DMS53 treated with DMSO at 0.1 percent for 48 hours (cell line): ENCODE results near the gene CFAP74.
"Not testable (repeated sequence)": the region's sequence is repeated elsewhere in the genome, so short reads cannot be mapped to it uniquely, and the experiment has no call there.

Source experiments
- DNase-seq: peaks from one replicate; lab custom pipeline; 2025; ENCODE audit not compliant: unreplicated experiment; lab: John Stamatoyannopoulos, UW

Gene CFAP74

DNA sequence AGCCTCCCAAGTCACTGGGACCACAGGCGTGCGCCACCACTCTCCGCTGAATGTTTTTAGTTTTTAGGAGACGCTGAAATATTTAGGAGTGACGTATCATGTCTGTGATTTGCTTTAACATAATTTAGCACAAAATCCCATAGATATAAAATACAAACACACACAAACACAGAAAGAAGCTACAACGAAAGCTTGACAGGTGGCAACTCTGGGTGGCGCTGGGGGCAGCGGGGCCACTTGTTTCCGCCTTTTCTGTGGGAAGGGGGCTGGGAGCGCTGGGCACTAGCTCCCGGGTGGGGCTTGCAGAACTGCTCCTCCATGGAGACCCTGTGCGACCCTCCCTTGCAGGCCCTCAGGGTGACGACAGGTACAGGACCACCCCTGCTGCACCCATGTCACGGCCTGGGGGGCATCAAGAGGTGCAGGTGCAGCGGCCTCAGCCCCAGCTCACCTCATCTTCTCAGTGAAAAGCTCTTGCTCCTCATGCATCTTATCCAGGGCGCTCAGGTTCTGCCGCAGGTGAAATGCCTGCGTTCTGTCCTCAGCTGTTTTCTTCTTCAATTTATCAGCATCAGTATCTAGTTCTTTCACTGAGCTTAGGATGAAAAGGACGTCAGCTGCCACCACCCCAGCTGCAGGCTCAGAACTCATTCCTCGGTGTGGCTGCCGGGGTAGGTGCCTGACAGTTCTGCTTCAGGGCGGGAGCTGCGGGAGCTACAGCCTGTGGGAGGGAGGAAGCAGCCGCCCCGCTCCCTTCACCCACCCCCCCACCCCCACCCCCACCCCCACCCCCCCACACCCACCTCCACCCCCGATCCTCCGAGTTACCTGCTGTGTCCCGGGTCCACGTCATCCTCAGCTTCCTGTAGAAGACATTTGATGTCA lies 15.3 kb downstream of the CFAP74 start:
- no peak for DNase-seq

DNA sequence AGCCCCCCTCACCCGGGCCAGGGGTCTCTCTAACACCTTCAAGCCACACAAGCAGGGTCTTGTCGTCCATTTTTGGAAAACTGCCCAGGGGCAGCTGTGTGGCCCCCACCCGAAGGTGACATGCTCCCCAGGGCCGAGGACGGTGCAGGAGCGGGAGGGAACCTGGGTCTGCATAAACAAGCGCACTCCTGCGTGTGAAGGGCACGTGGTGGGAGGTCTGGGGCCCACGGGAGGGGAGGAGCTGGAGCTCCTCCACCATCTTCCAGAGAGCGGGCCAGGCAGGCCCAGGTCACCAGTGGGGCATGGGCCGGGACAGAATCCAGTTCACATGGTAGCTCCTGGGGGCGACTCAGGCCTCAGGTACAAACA lies 16.5 kb downstream of the CFAP74 start:
- DNase-seq, result no peak

DNA sequence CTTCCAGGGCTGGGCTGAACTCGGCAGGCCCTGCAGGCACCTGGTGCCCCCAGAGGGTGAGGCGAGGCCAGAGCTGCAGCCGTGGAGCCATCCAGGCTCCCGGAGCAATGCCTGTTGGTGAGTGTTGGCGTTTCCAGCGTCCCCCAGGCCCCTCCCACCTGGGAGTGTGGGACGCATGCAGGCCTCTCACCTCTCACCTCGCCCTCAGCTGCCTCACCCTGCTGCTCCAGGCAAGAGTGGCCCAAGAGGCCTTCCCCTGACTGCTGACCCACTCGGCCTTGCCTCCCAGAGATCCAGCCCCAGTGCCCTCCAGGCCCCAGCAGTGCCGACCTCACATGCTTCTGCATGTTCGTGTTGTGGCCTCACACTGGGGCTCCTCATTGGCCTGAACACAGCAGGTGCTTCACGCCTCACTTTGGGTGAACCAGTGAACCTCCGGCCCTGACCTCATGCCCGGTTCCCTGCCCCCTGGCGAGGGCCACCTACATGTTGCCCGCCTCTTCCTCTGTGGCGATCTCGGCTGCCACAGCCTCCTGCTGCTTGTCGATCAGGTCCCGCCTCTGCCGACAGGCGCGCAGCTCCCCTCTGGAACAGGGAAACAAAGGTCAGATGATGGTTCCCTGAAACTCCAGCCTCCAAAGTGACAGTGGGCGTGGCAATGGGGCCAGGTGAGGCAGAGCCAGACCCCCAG lies 17.0 kb downstream of the CFAP74 start:
- no peak for DNase-seq

DNA sequence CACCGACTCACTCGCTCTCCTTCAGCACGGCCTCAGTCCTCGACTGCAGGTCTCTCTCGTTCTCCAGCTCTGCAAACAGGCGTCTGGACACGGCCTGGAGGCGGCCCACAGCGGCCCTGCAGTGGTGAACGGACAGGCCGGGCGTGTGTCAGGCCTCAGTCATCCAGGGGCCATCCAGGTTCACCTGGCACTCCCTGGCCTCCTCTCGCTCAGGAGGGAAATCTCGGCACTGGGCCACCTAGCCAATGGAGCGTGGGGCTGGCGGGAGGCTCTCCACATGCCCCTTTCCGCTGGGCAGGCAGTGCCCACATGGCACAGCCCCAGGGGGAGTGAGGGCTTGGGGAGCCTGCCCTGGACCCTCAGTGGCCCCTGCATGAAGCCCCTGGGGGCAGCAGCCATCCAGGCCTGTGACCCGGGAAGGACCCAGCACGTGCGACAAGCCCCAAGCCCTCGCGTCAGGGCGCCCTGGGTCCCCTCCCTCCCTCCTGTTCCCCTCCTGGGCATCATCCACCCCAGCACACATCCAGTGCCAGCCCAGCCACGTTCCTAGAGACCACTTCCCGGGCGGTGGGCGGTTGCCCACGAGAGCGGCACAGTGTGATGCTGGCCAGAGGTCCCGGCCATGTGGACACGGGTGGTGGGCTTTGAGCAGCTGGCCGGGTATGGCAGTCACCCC lies 18.1 kb downstream of the CFAP74 start:
- no peak for DNase-seq

DNA sequence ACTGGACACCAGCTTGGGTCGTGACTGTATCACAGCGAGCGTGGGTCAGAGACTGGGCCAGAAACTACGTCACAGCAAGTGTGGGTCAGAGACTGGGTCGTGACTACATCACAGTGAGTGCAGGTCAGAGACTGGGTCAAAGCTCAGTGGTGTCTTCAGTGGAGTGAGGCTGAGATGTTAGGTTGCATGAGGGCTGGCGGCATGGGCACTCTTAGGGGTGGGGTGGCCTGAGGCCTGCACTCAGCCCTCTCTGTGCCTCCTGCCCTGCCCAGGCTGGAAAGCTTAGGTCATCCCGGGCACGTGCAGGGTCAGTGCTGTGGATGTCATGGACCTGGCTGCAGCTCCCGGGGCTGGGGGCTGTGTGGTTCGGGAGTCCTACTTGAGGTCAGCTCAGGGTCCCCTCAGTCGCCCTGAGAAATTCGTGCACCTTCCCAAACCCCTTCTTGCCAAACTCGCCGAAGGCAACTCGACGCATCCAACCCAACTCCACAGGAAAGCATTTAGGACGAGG lies 19.0 kb downstream of the CFAP74 start:
- DNase-seq, result no peak

DNA sequence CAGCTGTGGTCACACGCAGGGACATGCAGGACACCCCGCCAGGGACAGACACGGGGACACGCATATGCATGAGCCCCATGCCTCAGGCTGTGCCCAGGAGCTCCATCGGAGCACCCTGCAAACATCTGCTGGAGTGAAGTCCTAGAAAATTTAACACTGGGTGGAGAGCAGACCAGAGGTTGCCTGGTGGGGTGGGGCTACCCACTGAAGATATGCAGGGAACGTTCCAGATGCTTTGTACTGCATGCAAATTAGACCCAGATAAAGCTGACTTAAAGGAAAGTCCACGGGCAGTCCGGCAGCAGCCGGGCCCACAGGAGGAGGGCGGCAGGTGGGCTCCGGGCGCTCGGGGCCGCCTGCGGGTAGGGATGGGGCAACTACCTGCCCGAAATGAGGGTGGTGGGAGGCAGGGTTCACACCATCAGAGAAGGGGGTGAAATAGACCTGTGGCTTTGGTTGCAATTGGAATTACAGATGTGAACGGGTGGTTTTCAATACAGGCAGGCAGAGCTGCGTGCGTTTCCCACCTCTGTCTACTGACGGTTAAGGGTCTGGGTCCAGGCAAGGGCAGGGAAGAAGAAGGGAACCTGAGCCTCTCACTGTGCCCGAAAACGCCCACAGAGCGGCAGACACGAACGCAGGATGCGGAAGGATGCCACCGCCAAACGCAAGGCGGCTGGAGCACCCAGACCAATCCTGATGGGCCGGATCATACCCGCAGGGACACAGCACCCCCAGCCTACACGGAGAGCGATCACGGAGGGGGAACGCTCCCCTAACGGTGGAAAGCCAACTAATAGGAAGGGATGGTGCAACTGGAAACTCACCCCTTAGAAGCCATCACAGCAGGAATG lies 21.0 kb downstream of the CFAP74 start:
- DNase-seq, result no peak

DNA sequence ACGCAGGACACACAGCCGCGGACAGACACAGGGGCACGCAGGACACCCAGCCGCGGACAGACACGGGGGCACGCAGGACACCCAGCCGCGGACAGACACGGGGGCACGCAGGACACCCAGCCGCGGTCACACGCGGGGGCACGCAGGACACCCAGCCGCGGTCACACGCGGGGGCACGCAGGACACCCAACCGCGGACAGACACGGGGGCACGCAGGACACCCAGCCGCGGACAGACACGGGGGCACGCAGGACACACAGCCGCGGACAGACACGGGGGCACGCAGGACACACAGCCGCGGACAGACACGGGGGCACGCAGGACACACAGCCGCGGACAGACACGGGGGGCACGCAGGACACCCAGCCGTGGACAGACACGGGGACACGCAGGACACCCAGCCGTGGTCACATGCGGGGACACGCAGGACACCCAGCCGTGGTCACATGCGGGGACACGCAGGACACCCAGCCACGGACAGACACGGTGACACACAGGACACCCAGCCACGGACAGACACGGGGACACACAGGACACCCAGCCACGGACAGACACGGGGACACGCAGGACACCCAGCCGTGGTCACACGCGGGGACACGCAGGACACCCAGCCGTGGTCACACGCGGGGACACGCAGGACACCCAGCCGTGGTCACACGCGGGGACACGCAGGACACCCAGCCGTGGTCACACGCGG lies 21.8 kb downstream of the CFAP74 start:
- not testable (repeated sequence) for DNase-seq

DNA sequence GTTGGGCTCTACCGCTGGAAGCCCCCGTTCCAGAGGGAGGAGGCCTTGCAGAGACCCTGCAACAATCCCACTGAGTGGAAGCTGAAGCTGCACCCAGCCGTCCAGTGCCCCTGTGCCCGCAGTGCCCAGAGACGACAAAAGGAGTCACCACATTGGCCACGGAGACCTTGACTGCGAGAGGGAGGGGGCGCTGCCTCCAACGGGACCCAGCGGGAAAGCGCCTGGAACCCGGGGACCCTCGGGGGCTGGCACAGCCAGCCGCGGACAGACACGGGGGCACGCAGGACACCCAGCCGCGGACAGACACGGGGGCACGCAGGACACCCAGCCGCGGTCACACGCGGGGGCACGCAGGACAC lies 22.5 kb downstream of the CFAP74 start:
- DNase-seq, result no peak

DNA sequence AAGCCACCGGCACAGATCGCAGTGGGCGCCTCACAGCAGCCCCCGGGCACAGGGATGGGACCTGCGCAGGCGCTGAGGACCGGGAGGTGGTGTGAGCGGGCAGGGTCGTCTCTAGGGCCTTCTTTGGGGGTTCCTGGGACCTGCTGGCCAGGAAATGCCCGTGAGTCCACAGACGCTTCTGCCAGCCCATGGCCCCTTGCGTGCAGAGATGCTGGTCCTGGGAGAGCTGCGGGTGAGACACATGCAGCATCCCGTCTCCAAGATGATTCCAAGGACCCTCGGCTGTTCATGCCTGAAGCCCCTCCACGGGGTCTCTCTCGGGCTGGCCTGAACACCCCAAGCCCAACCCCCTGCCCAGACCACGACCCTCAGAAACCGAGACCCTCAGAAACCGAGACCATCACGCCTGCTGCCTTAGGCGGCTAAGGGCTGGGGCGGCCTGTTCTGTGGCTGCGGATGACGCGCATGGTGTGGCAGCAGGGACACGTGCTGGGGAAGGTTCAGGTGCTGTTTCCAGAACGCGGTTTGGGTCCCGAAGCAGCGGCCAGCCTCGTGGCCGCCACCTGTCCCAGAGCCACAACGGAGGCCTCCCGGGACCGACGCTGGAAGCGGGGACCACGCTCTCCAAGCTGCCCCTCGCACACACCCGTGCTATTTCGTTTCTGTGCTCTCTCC lies 23.0 kb downstream of the CFAP74 start:
- no peak for DNase-seq

DNA sequence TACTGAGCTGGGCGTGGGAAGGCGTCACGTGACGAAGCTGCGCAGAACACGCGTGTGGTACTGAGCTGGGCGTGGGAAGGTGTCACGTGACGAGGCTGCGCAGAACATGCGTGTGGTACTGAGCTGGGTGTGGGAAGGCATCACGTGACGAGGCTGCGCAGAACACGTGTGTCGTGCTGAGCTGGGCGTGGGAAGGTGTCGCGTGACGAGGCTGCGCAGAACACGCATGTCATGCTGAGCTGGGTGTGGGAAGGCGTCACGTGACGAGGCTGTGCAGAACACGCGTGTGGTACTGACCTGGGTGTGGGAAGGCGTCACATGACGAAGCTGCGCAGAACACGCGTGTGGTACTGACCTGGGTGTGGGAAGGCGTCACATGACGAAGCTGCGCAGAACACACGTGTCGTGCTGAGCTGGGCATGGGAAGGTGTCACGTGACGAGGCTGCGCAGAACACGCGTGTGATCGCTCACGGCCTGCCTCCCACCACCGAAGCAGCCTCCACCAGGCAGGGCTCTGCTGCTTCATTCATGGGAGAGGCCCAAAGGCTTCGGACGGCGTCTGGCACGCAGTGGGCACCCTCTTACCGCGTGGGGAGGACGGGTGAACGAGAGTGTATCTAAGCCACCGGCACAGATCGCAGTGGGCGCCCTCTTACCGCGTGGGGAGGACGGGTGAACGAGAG lies 24.0 kb downstream of the CFAP74 start:
- DNase-seq, result no peak

DNA sequence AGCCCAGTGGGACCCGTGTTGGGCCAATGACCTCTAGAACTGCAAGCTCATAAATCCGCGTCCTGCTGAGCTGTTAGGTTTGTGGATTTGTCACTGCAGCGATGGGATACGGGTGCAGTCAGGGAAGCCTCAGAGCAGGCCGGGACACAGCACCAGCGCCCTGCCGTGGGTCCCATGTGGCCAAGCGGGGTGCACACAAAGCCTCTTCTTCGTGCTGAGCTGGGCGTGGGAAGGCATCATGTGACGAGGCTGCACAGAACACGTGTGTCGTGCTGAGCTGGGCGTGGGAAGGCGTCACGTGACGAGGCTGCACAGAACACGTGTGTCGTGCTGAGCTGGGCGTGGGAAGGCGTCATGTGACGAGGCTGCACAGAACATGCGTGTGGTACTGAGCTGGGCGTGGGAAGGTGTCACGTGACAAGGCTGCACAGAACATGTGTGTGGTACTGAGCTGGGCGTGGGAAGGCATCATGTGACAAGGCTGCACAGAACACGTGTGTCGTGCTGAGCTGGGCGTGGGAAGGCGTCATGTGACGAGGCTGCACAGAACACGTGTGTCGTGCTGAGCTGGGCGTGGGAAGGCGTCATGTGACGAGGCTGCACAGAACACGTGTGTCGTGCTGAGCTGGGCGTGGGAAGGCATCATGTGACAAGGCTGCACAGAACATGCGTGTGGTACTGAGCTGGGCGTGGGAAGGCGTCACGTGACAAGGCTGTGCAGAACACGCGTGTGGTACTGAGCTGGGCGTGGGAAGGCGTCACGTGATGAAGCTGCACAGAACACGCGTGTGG lies 24.7 kb downstream of the CFAP74 start:
- DNase-seq, result not testable (repeated sequence)

DNA sequence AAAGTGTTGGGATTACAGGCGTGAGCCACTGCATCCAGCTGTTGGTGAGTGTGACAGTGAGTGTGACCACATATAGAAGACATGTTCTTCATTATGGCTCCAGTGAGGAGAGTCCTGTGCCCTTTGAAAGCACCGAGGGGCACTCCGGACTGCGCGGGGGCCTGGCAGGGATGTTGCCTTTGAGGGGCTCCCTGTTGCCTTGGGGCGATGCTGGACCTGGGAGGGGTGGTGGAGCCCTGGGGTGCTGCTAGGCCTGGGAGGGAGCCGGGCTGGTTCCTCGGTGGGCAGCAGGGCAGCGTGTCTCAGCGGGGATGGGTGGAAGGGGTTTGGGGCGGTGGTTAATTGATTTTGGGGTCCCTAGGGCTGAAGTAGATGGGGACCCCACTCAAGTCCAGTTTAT lies 25.5 kb downstream of the CFAP74 start:
- DNase-seq, result no peak

DNA sequence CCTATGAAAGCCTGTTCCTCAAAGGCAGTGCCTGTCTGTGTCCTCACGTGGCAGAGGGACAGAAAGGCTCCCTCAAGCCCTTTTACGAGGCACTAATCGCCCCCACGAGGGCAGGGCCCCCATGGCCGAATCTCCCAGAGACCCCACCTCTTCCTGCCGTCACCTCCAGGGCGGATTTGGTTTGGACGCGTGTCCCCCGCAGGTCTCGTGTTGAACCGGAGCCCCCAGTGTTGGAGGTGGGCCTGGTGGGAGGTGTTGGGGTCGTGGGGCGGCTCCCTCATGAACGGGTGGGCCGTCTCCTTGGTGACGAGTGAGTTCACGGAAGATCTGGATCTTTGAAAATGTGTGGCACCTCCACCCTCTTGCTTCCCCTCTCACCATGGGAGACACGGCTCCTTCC lies 27.6 kb downstream of the CFAP74 start:
- DNase-seq, result no peak

DNA sequence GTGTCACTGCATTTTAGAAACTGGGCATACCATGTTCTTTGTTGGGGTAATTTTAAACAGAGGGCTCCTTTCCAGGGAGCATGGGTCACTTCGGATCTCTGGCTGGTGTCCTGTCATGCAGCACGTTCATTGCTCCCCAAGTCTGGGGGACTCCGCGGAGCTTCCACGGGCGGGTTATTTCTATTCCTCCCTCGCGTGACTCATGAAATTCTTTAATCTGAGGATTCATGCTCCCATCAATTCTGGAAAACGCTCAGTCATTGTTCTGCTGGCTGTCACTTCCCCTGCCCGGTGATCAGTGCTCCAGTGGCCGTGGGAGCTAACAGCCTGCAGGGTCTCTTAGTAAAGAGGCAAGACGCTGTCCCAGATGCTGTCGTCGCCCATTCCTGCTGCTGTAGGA lies 28.1 kb downstream of the CFAP74 start:
- DNase-seq, result no peak

DNA sequence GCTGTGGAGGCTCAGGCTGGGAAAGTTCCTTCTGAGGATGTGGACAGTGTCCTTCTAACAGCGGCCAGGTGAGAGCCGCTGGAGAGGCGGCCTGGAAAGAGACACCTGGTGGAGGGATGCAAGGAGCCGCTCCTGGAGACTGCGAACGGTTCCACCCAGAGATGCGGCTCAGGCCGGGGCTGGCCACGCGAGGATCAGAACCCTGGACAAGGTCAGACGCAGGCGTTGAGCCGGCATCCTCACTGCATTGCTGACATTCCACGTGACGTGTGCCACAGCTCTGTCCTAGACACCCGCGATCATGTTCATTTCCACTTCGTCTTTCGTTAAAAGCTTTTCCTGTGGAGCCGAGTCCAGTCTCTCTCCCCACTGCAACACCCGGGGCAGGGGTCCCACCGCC lies 28.8 kb downstream of the CFAP74 start:
- DNase-seq, result no peak

DNA sequence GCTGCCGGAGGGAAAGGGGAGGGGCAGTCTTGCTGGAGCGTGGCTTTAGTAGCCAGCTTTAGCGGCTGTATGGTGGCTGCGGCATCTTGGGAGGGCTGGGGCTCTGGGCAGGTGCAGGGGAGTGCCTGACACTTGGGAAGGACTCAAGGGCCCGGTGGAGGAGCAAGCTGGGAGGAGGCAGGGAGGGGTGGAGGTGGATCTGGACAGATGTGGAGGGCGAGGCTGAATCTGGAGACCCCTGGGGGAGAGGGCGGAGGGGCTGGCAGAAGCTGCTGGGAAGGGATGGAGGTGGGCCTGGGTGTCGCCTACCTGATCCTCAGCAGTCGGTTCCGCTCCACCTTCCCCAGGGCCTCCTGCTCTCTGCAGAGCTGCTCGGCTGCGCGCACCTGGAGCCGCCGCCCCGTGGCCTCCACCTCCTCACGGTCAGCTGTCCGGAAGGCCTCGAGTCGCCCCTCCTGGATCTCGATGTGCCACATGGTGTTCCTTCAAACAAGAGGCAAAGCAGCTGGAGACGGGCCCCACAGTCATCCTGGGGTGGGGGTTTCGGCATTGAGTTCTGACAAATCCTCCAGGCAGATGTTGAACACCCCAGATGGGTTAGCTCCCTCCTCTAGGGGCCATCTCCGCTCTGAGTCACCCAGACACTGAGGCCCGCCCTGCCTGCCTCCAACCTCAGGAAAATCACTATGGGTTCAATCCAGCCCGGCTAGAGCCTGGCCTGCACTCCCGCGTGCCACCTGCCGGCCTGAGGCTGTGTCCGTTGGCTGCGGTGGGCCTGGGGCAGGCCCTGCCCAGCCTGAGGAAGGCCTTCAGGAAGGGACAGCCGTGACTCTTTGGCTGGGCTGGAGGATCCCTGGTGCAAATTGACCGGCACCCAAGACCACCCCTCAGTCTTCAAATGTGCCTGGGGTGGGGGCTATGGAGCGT lies 29.6 kb downstream of the CFAP74 start:
- DNase-seq, result no peak

DNA sequence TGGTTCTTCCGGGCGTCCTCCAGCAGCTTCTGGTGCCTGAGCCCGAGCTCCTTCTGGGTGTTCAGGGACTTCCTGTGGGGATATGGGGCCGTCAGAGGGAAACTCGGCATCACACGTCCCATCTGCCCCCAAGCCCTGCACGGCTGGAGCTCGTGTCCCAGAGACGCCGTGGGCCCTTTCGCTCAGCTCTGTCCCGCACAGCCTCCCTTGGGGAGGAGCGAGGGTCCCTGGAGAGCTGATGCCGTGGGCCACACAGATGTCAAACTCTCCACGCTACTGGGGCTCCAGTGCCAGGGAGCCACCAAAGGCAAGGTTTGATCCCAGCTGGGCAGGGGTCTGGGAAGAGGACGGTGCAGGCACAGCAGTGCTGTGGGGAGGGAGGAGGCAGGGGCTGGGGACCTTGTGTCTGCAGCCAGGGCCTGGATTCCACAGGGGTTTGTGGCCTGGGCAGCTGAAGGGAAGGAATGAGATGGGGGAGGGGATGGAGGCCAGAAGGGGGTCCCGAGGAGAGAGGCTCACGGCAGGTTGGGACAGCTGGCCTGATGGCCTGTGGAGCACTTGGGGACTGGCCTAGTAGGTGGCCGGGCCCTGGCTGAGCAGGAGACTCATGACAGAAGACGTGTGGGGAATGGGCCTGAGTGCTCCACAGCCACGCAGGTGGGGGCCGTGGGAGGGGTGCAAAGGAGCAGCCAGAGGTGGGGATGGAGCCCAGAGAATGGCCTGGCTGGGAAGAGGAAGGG lies 30.4 kb downstream of the CFAP74 start:
- no peak for DNase-seq
